ENCODE results near the gene CDH13.

DNA sequence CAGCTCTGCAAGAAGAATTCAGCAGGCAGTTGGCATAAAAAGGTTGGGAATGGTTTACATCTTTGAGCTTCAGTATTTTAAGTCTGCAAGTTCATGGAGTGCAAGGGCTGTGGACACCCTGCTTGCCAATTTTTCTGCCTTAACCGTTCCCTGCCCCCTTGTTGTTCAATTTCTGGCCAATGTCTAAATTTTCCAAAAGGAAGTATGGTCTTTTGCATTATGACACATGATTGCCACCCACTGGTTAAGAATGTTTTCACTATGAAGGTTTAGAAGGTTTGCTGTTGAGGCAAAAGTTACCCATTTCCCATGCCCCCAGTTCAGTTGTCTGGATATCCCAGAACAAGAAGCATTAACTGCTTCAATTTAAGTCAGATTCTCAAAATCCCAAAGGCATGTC lies 441.9 kb downstream of the CDH13 start:
- TF ChIP-seq CTCF (IDR thresholded peaks at IDR 0.05; ENCODE audit: borderline replicate concordance, extremely low read depth, low read length, poor library complexity, severe bottlenecking) (no peak), EZH2 (IDR thresholded peaks at IDR 0.05; ENCODE audit: borderline replicate concordance, low read depth, low read length, severe bottlenecking) (no peak)
